NCI-H748 (cell line): ENCODE data around the gene GALNT18.
A peak's percentile ranks its signal among the peaks of the same experiment; 100 is the strongest.

ENCODE experiments used
- DNase-seq: peaks from one replicate; lab custom pipeline; 2025; ENCODE audit not compliant: unreplicated experiment; lab: John Stamatoyannopoulos, UW

GALNT18 gene

DNA sequence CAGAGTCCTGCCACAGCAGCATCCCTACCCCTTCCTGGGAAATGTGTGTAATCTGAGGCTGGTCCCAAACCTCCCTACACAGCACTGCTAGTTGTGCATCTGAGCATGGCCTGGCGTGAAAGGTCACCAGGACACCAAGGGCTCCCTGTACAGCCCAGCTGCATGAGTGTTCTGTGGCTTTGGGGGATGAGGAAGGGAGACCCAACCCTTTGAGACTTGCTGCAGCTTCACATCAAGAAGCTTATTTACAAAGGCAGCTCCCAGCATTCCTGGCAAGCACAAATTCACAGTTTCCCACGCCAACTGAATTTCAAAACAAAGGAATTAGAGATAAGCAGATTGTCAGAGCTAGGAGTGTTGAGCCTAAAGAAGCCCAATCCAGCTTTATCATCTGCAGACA lies 301.0 kb downstream of the GALNT18 start:
- no peak for DNase-seq

DNA sequence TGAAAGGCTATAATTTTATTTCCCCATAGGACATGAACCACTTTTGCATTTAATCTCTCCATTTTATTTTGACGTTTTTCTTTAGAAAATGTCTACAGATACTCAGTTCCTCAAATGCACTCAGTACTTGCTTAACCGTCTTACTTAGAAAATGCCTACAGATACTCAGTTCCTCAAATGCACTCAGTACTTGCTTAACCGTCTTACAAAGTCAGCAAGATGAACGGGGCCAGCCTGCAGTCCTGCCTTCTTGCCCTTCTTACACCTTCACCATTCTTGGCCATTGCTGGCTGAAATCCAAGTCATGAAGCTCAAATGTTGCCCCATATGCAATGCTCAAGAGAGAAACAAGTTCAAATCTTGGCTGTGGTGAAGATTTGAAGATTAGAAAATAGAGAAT lies 302.8 kb downstream of the GALNT18 start:
- DNase-seq, result no peak

DNA sequence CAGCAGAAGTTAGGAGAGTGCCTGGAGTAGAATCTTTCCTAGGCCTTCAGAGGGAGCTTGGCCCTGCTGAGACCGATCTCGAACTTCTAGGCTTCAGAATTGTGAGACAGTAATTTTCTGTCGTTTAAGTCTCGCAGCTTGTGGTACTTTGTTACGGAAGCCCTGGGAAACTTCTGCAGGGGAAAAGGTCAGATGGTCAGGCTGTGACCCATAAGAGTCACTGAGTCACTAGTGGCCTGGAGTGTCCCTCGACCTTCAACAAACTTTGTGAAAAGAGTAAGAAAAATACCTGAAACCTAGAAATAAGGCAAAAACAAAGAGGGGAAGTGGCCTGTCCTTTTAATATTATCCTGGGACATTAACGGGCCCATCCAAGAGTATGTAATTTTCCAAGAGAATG lies 303.3 kb downstream of the GALNT18 start:
- DNase-seq, result no peak

DNA sequence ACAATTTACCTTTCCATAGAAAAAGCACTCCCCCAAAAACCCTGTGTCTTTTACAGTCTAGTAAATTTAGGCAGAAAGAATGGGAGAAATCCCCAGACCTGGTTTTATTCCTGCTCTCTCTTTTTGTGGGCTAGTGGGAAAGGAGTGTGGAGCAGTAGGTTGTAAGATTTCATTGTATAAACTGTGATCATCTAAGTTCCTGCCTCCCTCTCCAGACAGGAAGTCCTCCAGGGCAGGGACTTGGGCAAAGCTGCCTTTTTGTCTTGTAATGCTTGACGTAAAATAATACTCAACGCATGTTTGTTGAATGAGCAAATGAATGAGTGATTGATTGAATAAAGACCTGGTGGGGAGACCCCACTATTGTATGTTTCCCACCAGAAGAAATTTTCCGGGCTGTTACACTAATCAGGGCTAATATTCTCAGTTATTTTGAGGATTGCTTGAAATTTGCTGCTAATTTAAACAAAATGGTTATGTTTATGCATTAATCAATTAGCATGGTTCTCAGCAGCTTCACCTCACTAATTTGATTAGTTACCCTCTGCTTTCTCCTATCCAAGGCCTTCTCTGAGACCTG lies 305.1 kb downstream of the GALNT18 start:
- no peak for DNase-seq

DNA sequence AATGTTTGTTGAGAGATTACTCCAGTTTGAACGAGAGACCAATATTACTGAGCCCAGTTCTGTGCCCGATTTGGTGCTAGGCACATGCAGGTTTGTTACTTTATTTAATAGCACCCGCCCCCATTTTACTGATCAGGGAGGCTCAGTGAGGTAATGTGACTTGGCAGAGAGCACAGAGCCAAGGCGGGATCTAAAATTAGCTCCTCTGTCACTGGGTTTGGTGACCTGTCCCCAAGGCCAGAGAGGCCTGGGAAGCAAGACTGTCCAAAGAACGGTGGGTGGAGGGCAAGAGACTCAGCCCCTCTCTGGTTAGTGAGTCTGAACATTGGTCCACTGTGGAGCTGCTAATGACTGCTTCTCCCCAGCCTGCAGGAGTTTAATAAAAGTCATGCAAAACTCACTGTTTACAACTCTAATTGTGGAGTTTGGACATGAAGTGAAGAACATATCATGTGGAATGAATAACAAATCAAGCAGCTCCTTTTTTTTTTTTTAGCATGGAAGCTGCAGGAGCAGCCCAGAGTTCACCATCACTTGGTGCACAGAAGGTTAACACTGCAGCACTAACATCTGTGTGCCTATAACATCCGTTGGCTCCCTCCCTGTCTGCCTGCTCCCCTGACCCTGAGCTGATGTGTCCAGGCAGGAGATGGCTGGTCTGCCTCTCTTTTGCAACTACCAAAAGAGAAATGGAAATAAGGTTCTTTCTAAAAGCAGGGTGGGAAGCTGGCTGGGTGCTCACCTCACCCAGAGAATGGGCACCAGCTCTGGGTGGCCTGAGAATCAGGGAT lies 307.7 kb downstream of the GALNT18 start:
- no peak for DNase-seq

DNA sequence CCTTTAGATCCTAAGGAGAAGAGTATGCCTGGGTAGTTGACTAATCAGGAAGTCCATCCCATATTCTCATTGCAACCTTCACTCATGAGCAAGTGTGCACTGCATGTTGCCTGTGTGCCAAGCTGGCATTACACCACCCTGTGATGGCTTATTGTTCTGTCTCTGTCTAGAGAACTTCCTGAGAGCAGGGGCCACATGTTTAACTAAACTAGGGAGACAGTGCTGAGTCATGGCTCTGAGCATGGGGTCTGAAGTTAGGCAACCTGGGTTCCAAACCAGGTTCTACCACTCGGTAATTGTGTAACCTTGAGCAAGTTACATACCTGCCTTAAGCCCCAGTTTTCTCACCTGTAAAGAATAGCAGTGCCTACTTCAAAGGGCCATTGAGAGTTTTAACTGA lies 308.4 kb downstream of the GALNT18 start:
- DNase-seq, result no peak

DNA sequence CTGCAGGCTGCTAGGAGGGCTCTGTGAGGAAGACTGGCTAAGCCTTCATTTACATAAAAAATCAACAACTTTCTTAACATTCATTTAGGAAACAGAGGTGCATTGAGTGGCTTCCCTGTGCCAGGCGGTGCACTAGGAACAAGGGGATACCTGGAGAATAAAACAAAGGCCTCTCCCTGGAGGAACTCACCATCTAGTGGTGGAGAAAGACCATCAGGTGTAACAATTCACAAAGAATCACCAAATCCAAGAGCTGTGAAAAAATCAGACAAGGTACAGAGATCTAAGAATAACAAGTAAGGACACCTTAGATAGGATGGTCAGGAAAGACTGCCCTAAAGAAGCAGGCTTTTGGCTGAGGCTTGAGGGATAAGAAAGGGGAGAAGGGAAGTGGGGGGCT lies 309.1 kb downstream of the GALNT18 start:
- no peak for DNase-seq

DNA sequence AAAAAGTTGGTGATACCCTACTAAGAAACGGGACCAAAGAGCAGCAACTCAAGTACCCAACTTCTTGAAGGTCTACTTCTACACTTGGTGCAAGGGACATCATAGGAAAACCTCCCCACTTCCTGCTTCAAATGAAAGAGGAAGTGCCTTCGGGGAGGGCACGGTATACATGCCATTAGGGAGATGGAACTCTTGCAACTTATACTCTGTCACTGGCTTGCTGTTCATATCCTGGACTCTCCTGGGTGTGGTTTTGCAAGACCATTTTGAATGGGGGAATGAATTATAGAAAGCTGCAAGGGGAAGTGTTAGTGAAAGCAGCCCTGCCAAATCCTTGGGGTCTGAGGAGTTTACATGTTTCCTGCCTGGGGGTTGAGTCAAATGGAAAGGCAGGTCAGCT lies 310.6 kb downstream of the GALNT18 start:
- no peak for DNase-seq

DNA sequence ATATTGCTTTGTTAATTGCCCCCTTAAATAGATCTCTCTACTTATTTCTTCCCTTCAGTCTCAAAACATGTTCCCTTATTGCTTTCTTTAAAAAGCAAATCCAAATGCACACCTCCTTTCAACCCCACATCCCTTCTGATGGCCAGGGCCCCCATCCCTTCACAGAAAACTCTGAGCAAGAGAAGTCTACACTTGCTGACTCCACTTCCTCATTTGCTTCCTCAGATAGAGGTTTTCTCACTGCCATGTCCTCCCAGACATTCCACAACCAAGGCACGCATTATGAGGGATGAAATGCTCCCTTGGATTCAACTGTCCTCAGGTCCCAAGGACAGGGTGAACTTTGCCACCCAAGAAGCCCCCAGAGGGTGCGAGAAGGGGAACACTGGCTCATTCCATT lies 311.9 kb downstream of the GALNT18 start:
- DNase-seq, result no peak

DNA sequence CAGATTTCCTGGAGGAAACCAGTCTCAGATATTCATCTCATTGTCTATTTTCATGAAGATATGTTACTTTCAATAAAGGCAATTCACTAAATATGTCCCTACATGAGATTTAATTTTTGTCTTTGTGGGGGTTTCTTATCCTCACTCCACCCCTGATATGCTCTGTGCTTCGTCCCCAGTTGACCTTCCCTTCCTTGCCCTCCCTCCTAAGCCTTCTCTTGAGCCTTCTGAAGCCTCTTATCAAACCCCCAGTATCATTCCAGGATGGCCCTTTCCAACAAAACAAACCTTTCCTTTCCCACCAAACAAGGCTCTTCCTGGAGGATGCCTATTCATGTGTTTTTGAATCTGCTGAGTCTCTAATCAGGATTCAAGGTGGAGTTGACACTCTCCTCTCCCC lies 313.6 kb downstream of the GALNT18 start:
- no peak for DNase-seq

DNA sequence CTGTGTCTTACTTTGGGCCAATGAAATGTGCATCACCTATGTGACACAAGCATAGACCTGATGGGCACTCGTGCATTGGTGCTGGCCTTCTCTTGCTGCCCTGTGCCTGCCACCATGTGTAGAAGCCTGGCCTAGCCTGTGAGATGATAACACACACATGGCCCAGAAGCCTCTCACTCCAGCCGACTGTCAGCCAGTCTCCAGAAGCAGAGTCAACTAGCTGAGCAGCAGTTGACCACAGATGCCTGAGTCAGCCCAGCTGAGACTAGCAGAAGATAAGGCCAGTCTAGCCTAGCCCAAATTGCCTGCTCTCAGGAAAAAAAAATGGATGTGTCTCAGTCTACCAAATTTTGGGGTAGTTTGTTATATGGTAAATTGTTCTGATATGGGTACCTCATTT lies 314.9 kb downstream of the GALNT18 start:
- no peak for DNase-seq

DNA sequence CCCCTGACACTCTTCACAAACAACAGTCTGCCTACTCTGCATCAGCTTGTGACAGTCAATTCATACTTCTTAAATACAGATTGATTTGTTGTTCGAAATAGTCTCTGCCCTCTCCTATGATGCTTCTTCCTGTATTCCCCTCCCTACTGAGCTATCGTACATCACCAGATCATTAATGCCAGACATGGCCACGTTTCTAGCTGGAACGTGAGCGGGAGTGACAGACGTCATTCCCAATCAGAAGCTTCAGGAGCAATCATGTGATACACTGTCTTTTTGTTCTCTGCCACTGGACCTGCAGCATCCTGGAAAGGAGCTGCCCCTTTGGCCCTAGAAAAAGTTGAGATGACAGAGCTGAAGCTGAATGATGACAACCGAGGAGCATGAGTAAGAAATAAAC lies 317.3 kb downstream of the GALNT18 start:
- no peak for DNase-seq

DNA sequence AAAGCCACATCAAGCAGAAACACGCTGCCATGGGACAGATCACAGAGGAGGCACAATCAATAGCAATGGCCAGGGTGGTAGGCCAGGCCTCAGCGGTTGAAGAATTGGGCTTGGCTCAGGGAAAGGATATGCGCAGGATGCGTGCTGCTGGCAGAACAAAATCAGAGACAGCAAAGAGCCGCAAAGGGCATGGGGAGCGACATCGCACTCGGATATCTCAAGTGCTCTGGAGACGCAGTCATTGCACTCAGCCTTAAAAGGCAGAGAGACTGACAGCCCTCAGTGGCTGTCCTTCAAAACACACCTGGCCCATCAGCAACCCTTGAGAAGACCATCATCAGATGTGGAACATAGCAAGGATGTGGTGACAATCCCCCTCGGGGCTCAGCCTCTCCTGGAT lies 319.2 kb downstream of the GALNT18 start:
- DNase-seq, result no peak

DNA sequence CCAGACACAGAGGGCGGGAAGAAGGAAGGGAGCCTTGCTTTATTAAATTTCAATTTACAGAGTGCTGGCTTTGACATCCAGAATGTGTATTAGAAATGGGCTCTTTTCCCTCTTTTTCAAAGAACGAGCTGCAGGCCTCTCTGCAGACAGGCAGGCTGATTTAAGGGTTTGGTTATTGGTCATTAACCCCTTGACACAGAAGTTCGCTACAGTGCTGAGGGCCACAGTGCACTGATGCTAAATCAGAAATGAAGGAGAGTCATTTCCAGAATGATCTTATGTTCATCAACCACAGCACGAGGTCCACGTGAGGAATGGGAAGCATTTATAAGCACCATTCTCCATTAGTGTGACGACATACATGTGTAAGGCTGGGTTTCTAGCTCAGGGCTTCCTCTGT lies 320.6 kb downstream of the GALNT18 start:
- no peak for DNase-seq

DNA sequence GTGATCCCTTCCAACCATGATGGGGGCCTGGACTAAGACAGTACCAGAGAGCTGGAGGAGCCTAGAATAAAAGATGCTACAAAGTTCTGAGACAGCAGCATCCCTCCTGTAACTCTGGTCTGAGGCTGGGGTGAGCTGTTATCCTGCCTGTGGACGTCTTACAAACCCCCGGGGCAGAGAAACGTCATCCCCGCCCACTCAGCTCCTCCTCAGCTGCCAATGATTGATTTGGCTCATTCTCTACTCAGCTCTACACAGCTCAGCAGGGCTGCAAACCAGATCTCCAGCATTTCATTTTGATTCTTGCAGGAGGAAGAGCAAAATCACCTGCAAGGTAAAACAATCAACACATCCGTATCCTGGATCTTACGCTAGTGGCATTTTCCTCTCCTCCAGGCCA lies 324.2 kb downstream of the GALNT18 start:
- DNase-seq, result no peak

DNA sequence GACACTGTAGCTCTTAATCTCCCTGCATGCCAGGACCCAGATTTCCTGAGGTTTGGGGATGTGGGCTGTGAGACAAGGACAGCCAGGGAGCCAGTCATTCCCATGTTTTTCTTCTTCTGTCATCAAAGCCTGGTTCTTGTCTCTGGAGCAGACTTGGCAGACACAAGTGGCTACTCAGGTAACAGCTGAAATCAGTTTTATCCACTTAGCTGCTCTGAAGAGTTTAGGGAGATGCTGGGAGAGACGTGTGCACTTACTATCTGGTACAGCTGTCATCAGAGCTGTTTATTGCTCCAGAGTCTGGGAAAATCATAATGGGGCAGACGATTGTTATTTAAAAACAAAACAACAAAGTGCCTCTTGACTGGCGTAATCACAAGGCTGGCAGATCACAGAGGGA lies 325.4 kb downstream of the GALNT18 start:
- peak; percentile 27 for DNase-seq

DNA sequence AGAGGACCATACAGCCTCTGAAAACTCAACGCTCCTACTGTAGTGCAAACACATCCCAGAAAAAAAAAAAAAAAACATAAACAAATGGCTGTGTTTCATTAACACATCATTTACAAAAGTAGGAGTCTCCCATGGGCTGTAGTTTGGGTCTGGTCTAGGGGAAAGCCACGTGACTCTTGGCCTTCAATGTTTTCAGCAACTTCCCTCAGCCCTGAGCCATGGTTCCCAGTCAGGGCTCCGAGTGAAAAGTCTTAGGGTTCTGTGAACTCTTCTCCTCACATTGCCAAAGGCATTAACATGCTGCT lies 327.3 kb downstream of the GALNT18 start:
- DNase-seq, result no peak

DNA sequence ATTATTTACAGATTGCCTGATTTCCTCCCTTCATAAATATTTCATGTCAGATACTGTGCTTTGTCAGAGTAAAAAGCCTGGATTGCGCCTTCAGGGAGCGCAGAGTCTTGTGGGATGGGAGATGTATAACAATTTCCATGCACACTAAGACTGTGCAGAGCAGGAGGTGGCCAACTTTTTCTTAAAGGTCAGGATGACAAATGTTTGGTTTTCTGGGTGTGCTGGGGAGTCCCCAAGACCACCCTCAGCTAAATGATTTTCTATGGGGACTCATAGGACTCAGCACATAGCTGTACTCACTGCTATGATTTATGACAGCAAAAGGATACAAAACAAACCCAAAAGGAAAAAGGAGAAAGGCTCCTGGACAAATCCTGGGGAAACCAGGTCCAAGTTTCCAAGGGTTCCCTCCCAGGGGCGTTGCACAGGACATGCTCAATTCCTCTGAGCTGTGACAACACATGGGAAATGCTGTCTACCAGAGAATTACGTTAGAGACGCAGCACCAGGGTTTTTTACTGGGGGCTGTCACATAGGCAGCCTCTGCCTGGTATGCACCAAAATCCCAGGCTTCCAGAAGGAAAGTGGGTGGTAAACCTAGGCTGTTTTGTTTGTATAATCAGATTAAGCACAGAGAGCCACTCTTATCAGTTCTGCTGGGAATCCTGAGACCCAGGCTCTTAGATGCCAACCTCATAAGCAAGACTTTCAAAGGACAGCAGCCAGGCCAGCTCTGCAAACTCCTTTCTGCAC lies 327.8 kb downstream of the GALNT18 start:
- no peak for DNase-seq

DNA sequence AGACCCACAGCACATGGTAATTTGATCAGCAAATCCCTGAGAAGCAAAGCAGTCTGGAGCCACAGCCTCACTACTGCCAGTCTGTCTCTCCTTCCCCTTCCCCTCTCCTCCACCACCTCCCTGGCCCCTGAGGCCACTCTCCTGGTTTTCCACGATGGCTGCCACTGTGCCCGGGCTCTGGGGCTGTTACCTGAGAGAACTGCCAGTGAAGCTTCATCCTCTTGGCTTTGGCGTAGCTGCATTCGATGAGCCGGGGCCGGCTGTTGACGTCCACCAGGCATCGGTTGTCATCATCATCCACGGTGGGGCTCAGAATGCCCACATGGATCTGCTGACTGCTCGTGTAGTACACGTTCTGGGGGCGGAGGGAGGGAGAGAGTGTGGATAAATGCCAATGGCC lies 329.0 kb downstream of the GALNT18 start:
- DNase-seq, result no peak

DNA sequence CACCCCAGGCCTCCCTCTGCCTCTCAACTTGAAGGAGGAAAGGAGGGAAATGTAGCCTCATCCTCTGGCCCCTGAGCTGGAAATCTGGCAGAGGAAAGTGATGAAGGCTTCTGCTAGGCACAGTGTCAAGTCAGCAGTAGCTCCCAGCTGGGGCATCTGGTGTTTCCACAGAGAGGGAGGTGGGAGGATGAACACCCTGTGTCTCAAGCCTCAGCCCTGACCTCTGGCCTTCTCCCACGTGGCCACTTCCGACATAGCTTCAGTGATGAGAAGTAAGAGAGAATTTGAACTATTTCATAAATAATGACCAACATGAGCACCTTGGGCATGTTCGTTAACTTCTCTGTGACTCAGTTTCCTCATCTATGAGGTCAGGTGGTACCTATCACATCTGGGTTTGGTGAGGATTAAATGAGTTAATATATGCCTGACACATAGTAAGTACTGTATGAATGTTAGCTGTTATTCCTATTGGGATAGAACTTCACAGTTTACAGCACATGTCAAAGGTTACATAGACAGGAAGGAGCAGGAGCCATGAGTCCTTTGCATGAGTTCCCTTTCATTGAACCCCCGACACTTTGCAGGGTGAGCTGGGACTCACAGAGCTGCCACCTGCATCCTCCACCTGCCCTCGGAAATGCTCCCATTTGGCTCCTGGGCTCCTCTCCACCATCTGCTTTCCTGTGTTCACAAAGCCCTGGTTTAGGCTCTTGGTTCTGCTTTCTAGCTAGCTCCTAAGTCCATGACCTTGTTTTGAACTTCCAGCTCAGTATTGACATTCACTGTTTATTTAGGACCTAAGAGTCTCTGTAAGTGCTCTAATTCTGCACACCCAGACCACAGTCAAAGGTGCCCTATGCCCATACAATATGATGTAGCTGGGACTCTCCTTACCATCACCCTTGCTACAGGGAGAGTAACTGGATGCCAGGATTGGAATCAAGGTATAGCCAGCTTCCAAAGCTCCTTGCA lies 330.5 kb downstream of the GALNT18 start:
- peak; percentile 43 for DNase-seq

DNA sequence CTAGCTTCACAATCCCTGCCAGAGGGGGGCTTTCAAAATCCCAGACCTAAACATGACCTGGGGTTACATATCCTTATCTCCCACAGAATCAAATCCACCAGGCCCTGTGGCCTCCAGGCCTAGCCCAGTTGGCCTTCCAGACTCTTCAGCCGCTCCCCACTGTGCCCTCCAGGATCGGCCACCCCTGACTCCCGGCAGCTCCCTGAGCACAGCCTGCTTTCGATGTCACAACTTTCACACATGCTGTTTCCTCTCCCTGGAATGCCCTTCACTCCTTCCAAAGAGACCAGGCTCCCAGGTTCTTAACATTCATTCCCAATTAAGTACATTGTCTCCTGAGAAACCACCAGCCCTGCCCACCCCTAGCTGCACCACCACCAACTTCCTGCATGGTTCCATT lies 331.5 kb downstream of the GALNT18 start:
- DNase-seq, result no peak
